Activated CD8-positive, alpha-beta memory T cell treated with anti-CD3 and anti-CD28 coated beads, Interleukin-2, amount 50 U/mL, for 24 hours (primary cell): ENCODE data around the gene TIPRL.
"Not testable (repeated sequence)": the region's sequence is repeated elsewhere in the genome, so short reads cannot be mapped to it uniquely, and the experiment has no call there.

ENCODE experiments used
- DNase-seq: peaks from one replicate; pipeline ENCODE4 v3.0.0-alpha.2; 2020; ENCODE audit errors: extremely low read depth

Gene TIPRL

DNA sequence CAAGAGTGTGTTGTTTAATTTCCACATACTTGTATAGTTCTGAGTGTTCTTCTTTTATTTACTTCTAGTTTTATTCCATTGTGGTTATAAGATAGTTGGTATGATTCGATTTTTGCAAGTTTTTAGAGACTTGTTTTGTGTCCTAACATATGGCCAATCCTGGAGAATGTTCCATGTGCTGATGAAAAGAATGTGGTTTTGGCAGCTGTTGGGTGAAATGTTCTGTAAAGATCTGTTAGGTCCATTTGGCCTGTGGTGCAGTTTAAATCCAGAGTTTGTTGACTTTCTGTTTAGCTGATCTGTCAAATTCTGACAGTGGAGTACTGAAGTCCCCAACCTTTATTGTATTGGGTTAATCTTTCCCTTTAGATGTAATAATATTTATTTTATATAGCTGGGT, 19.5 kb upstream of the TIPRL start:
- no peak for DNase-seq

- no peak for DNase-seq
Observed at GRCh38 chr1:168159979-168160378, 18.8 kb upstream of the TIPRL start.

- no peak for DNase-seq
Observed at GRCh38 chr1:168161459-168161858, 17.3 kb upstream of the TIPRL start.

DNA sequence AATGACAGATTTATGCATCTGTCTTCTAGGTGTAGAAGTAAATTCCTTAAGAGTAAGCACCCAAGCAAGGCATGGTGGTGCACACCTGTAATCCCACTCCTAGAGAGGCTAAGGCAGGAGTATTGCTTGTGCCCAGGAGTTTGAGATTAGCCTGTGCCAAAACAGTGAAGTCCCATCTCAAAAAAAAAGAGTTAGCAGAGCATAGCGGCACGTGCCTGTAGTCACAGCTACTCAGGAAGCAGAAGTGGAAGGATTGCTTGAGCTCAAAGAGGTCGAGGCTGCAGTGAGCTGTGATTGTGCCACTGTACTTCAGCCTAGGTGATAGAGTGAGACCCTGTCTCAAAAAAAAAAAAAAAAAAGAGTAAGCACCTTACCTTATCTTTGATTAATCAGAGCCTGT, 15.1 kb upstream of the TIPRL start:
- DNase-seq, result no peak

DNA sequence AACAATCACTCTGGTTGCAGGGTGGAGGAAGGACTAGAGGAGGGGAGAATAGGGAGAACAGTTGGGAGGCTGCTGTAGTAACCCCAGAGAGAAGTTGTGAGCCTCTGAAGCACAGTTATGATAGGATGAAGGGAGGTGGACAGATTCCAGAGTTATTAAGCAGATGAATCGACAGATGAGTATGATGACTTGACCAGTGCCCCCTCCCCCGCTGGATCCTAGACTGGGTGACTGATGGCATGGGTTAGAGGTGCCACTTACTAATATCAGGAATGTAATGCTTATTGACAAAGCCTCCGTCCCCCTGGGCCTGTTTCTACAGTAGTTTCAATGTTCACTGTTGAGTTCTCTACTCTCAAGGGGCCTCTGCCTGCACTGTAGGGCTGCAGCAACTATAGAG, 14.0 kb upstream of the TIPRL start:
- DNase-seq, result no peak

DNA sequence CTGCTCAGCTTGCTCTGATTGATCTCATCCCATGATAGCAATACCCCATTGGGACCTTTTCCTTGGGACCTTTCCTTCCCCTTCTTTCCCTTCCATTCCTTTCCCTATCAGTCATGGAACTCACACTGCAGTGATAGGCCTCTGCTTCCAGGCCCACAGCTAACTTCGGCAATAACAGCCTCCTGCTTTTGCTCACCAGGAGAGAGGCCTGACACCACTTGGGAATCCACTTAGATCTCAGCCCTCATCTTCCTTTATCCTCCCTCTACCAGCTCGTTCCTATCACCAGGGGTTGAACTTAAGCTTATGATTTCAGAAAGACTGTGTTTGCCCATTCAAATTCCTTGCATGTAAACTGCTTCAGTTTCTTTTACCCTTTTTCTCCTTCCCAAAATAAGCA, 11.0 kb upstream of the TIPRL start:
- no peak for DNase-seq

GRCh38 chr1:168170564-168171508, 7.9 kb upstream of the TIPRL start:
- DNase-seq, result no peak

DNA sequence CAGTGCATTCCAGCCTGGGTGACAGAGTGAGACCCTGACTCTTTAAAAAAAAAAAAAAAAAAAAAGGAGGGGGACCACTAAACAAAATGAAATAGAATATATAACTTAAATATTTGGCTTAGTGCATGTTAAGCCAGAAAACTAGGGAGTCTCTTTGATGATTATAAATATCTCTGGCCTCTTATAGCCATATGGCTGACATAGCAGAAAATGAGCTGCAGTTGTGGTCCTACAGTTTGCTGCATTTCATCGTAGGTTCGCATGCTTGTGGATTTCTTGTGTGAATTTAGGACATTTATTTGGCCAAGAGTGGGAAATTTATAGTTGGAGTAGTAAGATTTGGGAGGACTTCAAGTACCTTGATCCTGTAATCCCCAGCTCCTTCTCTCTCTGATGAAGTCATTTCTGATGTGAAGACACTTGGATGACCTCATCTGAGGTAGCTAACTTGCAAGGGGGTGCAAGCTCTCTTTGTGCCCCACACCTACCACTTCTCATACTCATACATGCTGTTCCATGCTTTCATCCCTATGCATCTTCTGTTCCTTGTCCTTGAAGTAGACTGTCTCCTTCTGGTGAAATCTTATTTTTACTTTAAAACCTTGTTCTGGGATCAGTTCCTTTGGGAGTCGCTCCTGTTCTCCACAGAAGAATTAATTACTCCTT, 6.4 kb upstream of the TIPRL start:
- no peak for DNase-seq

GRCh38 chr1:168178227-168178637, 530 bp upstream of the TIPRL start:
- DNase-seq, result no peak

- no peak for DNase-seq
Observed at GRCh38 chr1:168179438-168180147, 831 bp downstream of the TIPRL start.

- no peak for DNase-seq
Observed at GRCh38 chr1:168180148-168180524, 1.4 kb downstream of the TIPRL start.

DNA sequence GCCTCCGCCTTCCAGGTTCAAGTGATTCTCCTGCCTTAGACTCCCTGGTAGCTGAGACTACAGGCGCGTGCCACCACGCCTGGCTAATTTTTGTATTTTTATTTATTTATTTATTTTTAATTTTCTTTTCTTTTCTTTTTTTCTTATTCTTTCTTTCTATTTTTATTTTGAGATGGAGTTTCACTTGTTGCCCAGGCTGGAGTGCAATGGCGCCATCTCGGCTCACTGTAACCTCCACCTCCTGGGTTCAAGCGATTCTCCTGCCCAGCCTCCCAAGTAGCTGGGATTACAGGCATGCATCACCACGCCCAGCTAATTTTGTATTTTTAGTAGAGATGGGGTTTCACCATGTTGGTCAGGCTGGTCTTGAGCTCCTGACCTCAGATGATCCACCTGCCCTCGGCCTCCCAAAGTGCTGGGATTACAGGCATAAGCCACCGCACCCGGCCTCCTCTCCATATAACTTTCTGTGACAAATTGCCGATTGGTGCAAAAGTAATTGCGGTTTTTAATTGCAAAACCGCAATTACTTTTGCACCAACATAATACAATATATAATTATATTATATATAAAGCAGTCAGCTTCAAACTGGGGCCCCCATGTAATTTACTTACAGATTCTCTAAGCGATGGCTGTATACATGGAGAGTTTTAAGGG, 2.4 kb downstream of the TIPRL start:
- not testable (repeated sequence) for DNase-seq

DNA sequence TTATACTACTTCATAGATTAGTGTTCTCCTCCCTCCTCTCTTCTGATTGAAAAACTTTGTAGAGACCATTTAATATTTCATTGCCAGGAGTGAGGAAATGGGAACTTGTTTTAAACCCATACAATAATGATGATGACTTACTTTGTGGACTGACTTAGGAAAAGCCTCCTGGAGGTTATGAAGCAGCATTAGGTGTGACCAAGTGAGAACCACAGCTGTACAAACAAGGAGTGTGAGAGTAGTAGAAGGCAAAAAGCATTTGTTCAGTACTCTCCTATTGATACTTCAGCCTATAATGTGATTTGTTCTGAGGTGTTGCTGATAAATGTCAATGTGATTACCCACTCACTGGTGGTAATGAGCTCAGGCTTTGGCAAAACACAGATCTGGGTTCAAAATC, 8.4 kb downstream of the TIPRL start:
- no peak for DNase-seq

DNA sequence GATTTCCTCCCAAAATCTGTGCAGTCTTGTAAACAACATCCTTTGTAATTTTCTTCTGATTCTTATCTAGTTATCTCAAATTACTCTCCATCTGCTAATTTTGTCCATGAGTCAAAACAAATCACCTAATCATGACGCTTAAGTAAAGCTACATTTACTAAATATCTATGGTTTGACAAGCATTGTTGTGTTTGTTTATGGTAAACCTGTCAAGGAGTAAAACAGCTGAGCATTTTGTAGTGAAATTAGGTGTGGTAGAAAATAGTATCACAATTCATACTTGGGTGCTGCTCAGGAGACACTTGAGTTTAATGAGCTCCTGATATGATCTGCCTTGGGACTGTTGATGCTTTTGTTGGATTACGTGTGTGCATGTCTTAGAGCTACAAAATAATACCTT, 11.6 kb downstream of the TIPRL start:
- DNase-seq, result no peak

- no peak for DNase-seq
Observed at GRCh38 chr1:168195199-168196135, 16.7 kb downstream of the TIPRL start.

GRCh38 chr1:168199056-168199455, 20.3 kb downstream of the TIPRL start:
- no peak for DNase-seq

GRCh38 chr1:168202941-168203654, 24.3 kb downstream of the TIPRL start:
- no peak for DNase-seq

- no peak for DNase-seq
Observed at GRCh38 chr1:168206111-168206510, 27.3 kb downstream of the TIPRL start.

DNA sequence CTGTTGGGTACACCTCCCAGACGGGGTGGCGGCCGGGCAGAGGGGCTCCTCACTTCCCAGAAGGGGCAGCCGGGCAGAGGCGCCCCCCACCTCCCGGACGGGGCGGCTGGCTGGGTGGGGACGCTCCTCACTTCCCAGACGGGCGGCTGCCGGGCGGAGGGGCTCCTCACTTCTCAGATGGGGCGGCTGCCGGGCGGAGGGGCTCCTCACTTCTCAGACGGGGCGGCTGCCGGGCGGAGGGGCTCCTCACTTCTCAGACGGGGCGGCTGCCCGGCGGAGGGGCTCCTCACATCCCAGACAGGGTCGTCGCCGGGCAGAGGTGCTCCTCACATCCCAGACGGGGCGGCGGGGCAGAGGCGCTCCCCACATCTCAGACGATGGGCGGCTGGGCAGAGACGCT, 28.9 kb downstream of the TIPRL start:
- DNase-seq, result not testable (repeated sequence)

- DNase-seq, result no peak
Observed at GRCh38 chr1:168210312-168210711, 31.6 kb downstream of the TIPRL start.
